Neural cell (in vitro differentiated cells): ENCODE measurements around the gene YWHAE. TPM values are rescaled to one million over a fixed set of nuclear protein-coding genes. Genes with fewer than 3 reads are reported as not detected.

ENCODE experiments used
- H2AFZ ChIP-seq: fragments of 200-600, 300-800 bp; sonication (generic), shearing (Covaris generic); 2 replicates; pipeline ENCODE4 v1.6.0; 2014; ENCODE audit warnings: low read depth, mild to moderate bottlenecking, antibody characterized with exemption, low read length, moderate library complexity
- H3F3A ChIP-seq: fragments of 200-600 bp; shearing (Covaris generic); 2 replicates; pipeline ENCODE4 v1.6.1; 2016; ENCODE audit warnings: mild to moderate bottlenecking, moderate library complexity, mixed read lengths, antibody characterized with exemption, low read length; ENCODE audit not compliant: insufficient read depth, poor library complexity, severe bottlenecking
- H3K27ac ChIP-seq: fragments of 200-600, 300-800 bp; sonication (generic), shearing (Covaris generic); 2 replicates; pipeline ENCODE4 v1.5.1; 2014; ENCODE audit warnings: mild to moderate bottlenecking, low read length, moderate library complexity
- H3K27me3 ChIP-seq: fragments of 300-800, 200-600 bp; sonication (generic), shearing (Covaris generic); 2 replicates; pipeline ENCODE4 v1.6.0; 2014; ENCODE audit warnings: mild to moderate bottlenecking, low read depth, low read length, moderate library complexity; ENCODE audit not compliant: insufficient read depth
- H3K36me3 ChIP-seq: fragments of 300-800, 200-600 bp; sonication (generic), shearing (Covaris generic); 2 replicates; pipeline ENCODE4 v1.5.1; 2014; ENCODE audit warnings: mild to moderate bottlenecking, antibody characterized with exemption, low read length, moderate library complexity; ENCODE audit not compliant: insufficient read depth
- H3K4me2 ChIP-seq: fragments of 300-800, 200-600 bp; sonication (generic), shearing (Covaris generic); 2 replicates; pipeline ENCODE4 v1.6.0; 2014; ENCODE audit warnings: mild to moderate bottlenecking, low read length
- H3K4me3 ChIP-seq: fragments of 300-800, 200-600 bp; sonication (generic), shearing (Covaris generic); 2 replicates; pipeline ENCODE4 v1.5.1; 2014; ENCODE audit warnings: mild to moderate bottlenecking, low read length, moderate library complexity
- H3K79me2 ChIP-seq: fragments of 200-600 bp; shearing (Covaris generic); replicated peaks from 2 replicates; pipeline ENCODE4 v1.6.0; 2014; ENCODE audit warnings: mild to moderate bottlenecking, low read length, moderate library complexity; ENCODE audit not compliant: insufficient read depth
- H3K9ac ChIP-seq: fragments of 300-800, 200-600 bp; sonication (generic), shearing (Covaris generic); 2 replicates; pipeline ENCODE4 v1.6.1; 2016; ENCODE audit warnings: mild to moderate bottlenecking, low read length, mixed read lengths
- H3K9me2 ChIP-seq: fragments of 200-600 bp; shearing (Covaris generic); 2 replicates; pipeline ENCODE4 v1.6.1; 2016; ENCODE audit warnings: mild to moderate bottlenecking, low read length, mixed read lengths; ENCODE audit not compliant: insufficient read depth
- H3K9me3 ChIP-seq: fragments of 200-600, 300-800 bp; sonication (generic), shearing (Covaris generic); 2 replicates; pipeline ENCODE4 v1.6.1; 2016; ENCODE audit warnings: mild to moderate bottlenecking, mixed run types, low read length, moderate library complexity, mixed read lengths
- H4K20me1 ChIP-seq: fragments of 200-600 bp; shearing (Covaris generic); 2 replicates; pipeline ENCODE4 v1.6.1; 2016; ENCODE audit warnings: mild to moderate bottlenecking, mixed run types; ENCODE audit not compliant: insufficient read depth
- EP300 ChIP-seq: fragments of 450-650 bp; conservative IDR thresholded peaks from 2 replicates; pipeline ENCODE4 v1.6.1; 2014; ENCODE audit warnings: antibody characterized with exemption, mild to moderate bottlenecking, moderate library complexity; ENCODE audit not compliant: poor library complexity, severe bottlenecking
- EZH2 ChIP-seq: fragments of 200-600, 300-800 bp; shearing (Covaris generic), sonication (generic); IDR thresholded peaks from 2 replicates; pipeline ENCODE4 v1.6.1; 2014; ENCODE audit warnings: antibody characterized with exemption, low read length, borderline replicate concordance, mild to moderate bottlenecking; ENCODE audit not compliant: insufficient read depth, poor library complexity, severe bottlenecking
- MXI1 ChIP-seq: fragments of 450-650 bp; conservative IDR thresholded peaks from 2 replicates; pipeline ENCODE4 v1.6.1; 2014; ENCODE audit warnings: antibody characterized with exemption, mild to moderate bottlenecking; ENCODE audit not compliant: poor library complexity, severe bottlenecking
- POLR2AphosphoS5 ChIP-seq: IDR thresholded peaks from 2 replicates; pipeline ENCODE4 v1.6.1; 2012
- RAD21 ChIP-seq: fragments of 450-650 bp; conservative IDR thresholded peaks from 2 replicates; pipeline ENCODE4 v1.6.1; 2014; ENCODE audit warnings: antibody characterized with exemption, mild to moderate bottlenecking, moderate library complexity
- SMC3 ChIP-seq: fragments of 450-650 bp; conservative IDR thresholded peaks from 2 replicates; pipeline ENCODE4 v1.6.1; 2014; ENCODE audit warnings: antibody characterized with exemption, mild to moderate bottlenecking, moderate library complexity; ENCODE audit not compliant: poor library complexity
- TAF1 ChIP-seq: IDR thresholded peaks from 2 replicates; pipeline ENCODE4 v1.6.1; 2012; ENCODE audit warnings: low read depth
- polyA plus RNA-seq: library from polyadenylated mRNA; depleted of rRNA; stranded (reverse); fragments of >200 nt; gene quantifications from 2 replicates; pipeline ENCODE4 v1.2.3, GENCODE V29; 2014
- TF ChIP-seq, protein P1 (sequence below): IDR thresholded peaks from 2 replicates; pipeline ENCODE4 v1.6.1; 2012; ENCODE audit warnings: borderline replicate concordance
- TF ChIP-seq, protein P2 (sequence below): fragments of 450-650 bp; IDR thresholded peaks from 2 replicates; pipeline ENCODE4 v1.5.1; 2014; ENCODE audit warnings: antibody characterized with exemption, mild to moderate bottlenecking, moderate library complexity; ENCODE audit not compliant: poor library complexity, severe bottlenecking

YWHAE gene
- polyA plus RNA-seq, 1 donor from 2014 or later, result 594 TPM

DNA sequence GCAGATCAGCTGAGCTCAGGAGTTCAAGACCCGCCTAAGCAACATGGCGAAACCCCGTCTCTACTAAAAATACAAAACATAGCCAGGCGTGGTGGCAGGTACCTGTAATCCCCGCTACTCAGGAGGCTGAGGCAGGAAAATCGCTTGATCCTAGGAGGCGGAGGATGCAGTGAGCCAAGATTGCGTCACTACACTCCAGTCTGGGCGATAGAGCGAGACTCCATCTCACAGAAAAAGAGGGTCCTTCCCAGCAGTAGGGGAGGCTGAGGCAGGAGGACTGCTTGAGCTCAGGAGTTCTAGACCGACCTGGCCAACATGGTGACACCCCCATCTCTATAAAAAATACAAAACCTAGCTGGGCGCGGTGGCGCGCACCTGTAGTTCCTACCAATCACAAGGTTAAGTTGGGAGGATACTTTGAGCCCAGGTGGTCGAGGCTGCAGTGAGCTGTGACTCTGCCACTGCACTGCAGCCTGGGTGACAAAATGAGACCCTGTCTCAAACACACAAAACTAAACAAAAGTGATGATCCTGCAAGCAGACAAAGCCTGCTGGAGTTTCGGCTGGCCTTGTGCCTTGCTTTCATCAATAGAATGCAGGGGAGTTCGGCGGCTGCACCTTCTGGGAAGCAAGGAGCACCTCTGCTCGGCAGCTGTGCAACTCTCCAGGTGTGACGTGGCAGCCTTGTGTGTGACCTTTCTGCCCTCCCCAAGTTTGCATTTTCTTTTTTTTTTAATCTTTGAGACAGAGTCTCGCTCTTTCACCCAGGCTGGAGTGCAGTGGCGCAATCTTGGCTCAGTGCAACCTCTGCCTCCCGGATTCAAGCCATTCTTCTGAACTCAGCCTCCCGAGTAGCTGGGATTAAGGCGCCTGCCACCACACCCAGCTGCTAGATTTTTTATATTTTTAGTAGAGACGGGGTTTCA, 12.4 kb upstream of the YWHAE start:
- no peaks in the 10 kb centered on the region for H3K27me3 ChIP-seq
- H3K27ac ChIP-seq, result no peak overlapping the region
- TF ChIP-seq MXI1 (no peak), TAF1 (no peak), POLR2AphosphoS5 (no peak), EP300 (no peak)
- TF ChIP-seq, protein P1, sequence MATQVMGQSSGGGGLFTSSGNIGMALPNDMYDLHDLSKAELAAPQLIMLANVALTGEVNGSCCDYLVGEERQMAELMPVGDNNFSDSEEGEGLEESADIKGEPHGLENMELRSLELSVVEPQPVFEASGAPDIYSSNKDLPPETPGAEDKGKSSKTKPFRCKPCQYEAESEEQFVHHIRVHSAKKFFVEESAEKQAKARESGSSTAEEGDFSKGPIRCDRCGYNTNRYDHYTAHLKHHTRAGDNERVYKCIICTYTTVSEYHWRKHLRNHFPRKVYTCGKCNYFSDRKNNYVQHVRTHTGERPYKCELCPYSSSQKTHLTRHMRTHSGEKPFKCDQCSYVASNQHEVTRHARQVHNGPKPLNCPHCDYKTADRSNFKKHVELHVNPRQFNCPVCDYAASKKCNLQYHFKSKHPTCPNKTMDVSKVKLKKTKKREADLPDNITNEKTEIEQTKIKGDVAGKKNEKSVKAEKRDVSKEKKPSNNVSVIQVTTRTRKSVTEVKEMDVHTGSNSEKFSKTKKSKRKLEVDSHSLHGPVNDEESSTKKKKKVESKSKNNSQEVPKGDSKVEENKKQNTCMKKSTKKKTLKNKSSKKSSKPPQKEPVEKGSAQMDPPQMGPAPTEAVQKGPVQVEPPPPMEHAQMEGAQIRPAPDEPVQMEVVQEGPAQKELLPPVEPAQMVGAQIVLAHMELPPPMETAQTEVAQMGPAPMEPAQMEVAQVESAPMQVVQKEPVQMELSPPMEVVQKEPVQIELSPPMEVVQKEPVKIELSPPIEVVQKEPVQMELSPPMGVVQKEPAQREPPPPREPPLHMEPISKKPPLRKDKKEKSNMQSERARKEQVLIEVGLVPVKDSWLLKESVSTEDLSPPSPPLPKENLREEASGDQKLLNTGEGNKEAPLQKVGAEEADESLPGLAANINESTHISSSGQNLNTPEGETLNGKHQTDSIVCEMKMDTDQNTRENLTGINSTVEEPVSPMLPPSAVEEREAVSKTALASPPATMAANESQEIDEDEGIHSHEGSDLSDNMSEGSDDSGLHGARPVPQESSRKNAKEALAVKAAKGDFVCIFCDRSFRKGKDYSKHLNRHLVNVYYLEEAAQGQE, result no peak
- TF ChIP-seq, protein P2, sequence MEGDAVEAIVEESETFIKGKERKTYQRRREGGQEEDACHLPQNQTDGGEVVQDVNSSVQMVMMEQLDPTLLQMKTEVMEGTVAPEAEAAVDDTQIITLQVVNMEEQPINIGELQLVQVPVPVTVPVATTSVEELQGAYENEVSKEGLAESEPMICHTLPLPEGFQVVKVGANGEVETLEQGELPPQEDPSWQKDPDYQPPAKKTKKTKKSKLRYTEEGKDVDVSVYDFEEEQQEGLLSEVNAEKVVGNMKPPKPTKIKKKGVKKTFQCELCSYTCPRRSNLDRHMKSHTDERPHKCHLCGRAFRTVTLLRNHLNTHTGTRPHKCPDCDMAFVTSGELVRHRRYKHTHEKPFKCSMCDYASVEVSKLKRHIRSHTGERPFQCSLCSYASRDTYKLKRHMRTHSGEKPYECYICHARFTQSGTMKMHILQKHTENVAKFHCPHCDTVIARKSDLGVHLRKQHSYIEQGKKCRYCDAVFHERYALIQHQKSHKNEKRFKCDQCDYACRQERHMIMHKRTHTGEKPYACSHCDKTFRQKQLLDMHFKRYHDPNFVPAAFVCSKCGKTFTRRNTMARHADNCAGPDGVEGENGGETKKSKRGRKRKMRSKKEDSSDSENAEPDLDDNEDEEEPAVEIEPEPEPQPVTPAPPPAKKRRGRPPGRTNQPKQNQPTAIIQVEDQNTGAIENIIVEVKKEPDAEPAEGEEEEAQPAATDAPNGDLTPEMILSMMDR, result no peak
- H3K9me3 ChIP-seq, result no peaks in the 10 kb centered on the region
- no peaks in the 10 kb centered on the region for H3K9me2 ChIP-seq
- H3K36me3 ChIP-seq, result no peaks in the 10 kb centered on the region
- H4K20me1 ChIP-seq, result no peaks in the 10 kb centered on the region
- H2AFZ ChIP-seq, result no peak overlapping the region
- H3K9ac ChIP-seq, result no peak overlapping the region
- no peak overlapping the region for H3K4me3 ChIP-seq
- no peaks in the 10 kb centered on the region for H3F3A ChIP-seq
- H3K79me2 ChIP-seq, result no peaks in the 10 kb centered on the region
- no peak overlapping the region for H3K4me2 ChIP-seq

DNA sequence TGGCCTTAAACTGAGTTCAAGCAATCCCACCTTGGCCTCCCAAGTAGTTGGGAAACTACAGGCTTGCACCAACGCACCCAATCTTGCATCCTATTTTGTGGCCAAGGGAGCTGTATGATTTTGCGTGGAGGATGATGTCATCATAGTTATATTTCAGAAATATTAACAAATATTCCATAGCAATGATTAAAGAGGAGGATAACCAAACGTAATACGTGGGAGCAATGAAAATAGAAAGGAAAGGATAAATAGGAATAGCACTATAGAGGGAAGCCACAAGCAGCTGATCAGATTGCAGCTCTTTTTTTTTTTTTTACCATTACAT, 2.2 kb upstream of the YWHAE start:
- H3K9me2 ChIP-seq, result no peaks in the 10 kb centered on the region
- no peaks in the 10 kb centered on the region for H3K36me3 ChIP-seq

More for the DNA sequence above, 2.2 kb upstream of the YWHAE start:
- H3K4me3 ChIP-seq, result no peak overlapping the region
- no peak overlapping the region for H3K9ac ChIP-seq
- H4K20me1 ChIP-seq, result peaks cover 8% of the 10 kb centered on the region
- TF ChIP-seq POLR2AphosphoS5, result no peak
- TF ChIP-seq, protein P2, result no peak
- TF ChIP-seq SMC3, result no peak
- no peak for TF ChIP-seq MXI1
- TF ChIP-seq EP300, result no peak
- TF ChIP-seq, protein P1, result no peak
- no peak for TF ChIP-seq RAD21
- TF ChIP-seq TAF1, result no peak
- no peak for TF ChIP-seq EZH2
- no peaks in the 10 kb centered on the region for H3K27me3 ChIP-seq
- H3K4me2 ChIP-seq, result no peak overlapping the region
- H3F3A ChIP-seq, result peaks cover 4% of the 10 kb centered on the region
- H3K79me2 ChIP-seq, result peaks cover 26% of the 10 kb centered on the region
- H3K9me3 ChIP-seq, result no peaks in the 10 kb centered on the region
- H3K27ac ChIP-seq, result no peak overlapping the region
- H2AFZ ChIP-seq, result no peak overlapping the region
